Embryonic facial prominence (tissue), 1 donor: ENCODE data around the gene HMGB2.

Experiments
- DNase-seq: peaks from one replicate; pipeline ENCODE4 v3.0.0-alpha.2; 2016; ENCODE audit errors: extremely low spot score

HMGB2 gene

GRCh38 chr4:173334085-173334890 lies at the start of gene HMGB2:
HMGB2 (minus strand) TSS chr4:173334358; CDS start chr4:173333649, 709 bp downstream.
- peak; percentile 99 for DNase-seq

GRCh38 chr4:173382349-173382748 lies 48.2 kb upstream of the HMGB2 start:
- no peak for DNase-seq

- DNase-seq, result no peak
Observed at GRCh38 chr4:173381610-173382009, 47.5 kb upstream of the HMGB2 start.

- no peak for DNase-seq
Observed at GRCh38 chr4:173380987-173381386, 46.8 kb upstream of the HMGB2 start.

GRCh38 chr4:173379929-173380328 lies 45.8 kb upstream of the HMGB2 start:
- no peak for DNase-seq

- no peak for DNase-seq
Observed at GRCh38 chr4:173374588-173374987, 40.4 kb upstream of the HMGB2 start.

- DNase-seq, result peak; percentile 19
Observed at GRCh38 chr4:173371292-173372192, 37.4 kb upstream of the HMGB2 start.

- peak; percentile 98 for DNase-seq
Observed at GRCh38 chr4:173370477-173371291, 36.5 kb upstream of the HMGB2 start, which contains the start of gene SAP30. SAP30 (plus strand) TSS chr4:173370954; CDS start chr4:173371183, 229 bp downstream.

- peak; percentile 29 for DNase-seq
Observed at GRCh38 chr4:173370130-173370476, 35.9 kb upstream of the HMGB2 start.

- DNase-seq, result no peak
Observed at GRCh38 chr4:173367946-173368345, 33.8 kb upstream of the HMGB2 start.

GRCh38 chr4:173367285-173367684 lies 33.1 kb upstream of the HMGB2 start:
- DNase-seq, result no peak

GRCh38 chr4:173365359-173365996 lies 31.3 kb upstream of the HMGB2 start:
- no peak for DNase-seq

GRCh38 chr4:173362666-173363065 lies 28.5 kb upstream of the HMGB2 start:
- no peak for DNase-seq

GRCh38 chr4:173360587-173361221 lies 26.5 kb upstream of the HMGB2 start:
- no peak for DNase-seq

- no peak for DNase-seq
Observed at GRCh38 chr4:173357939-173358338, 23.8 kb upstream of the HMGB2 start.

GRCh38 chr4:173347467-173347866 lies 13.3 kb upstream of the HMGB2 start:
- DNase-seq, result no peak

- DNase-seq, result no peak
Observed at GRCh38 chr4:173346074-173346473, 11.9 kb upstream of the HMGB2 start.

- DNase-seq, result no peak
Observed at GRCh38 chr4:173345648-173346047, 11.5 kb upstream of the HMGB2 start.

- no peak for DNase-seq
Observed at GRCh38 chr4:173343832-173344397, 9.8 kb upstream of the HMGB2 start.

- DNase-seq, result no peak
Observed at GRCh38 chr4:173337463-173337862, 3.3 kb upstream of the HMGB2 start.
